HUES48 (cell line): ENCODE data around the gene REM2.
A peak's percentile ranks its signal among the peaks of the same experiment; 100 is the strongest.

Source experiments
- H3K27ac ChIP-seq: one replicate; pipeline ENCODE4 v1.7.0; 2013; ENCODE audit warnings: low read depth, low read length, inconsistent platforms
- H3K27me3 ChIP-seq: 2 replicates; pipeline ENCODE4 v1.6.1; 2013; ENCODE audit warnings: mild to moderate bottlenecking, low read length; ENCODE audit not compliant: control insufficient read depth, insufficient read depth
- H3K36me3 ChIP-seq: 2 replicates; pipeline ENCODE4 v1.6.1; 2013; ENCODE audit warnings: low read length; ENCODE audit not compliant: control insufficient read depth, insufficient read depth
- H3K4me1 ChIP-seq: 2 replicates; pipeline ENCODE4 v1.6.1; 2013; ENCODE audit warnings: mild to moderate bottlenecking, low read length; ENCODE audit not compliant: control insufficient read depth, insufficient read depth
- H3K4me3 ChIP-seq: 2 replicates; pipeline ENCODE4 v1.5.1; 2013; ENCODE audit warnings: mild to moderate bottlenecking, low read depth, low read length
- H3K9ac ChIP-seq: 2 replicates; pipeline ENCODE4 v1.6.1; 2013; ENCODE audit warnings: mild to moderate bottlenecking, low read depth, low read length, moderate library complexity
- H3K9me3 ChIP-seq: 2 replicates; pipeline ENCODE4 v1.6.1; 2013; ENCODE audit warnings: low read length; ENCODE audit not compliant: control insufficient read depth, insufficient read depth

Gene REM2

GRCh38 chr14:22865424-22866405 lies 17.3 kb upstream of the REM2 start:
- H3K4me1 ChIP-seq = peaks cover 4% of the 10 kb centered on the region
- no peak overlapping the region for H3K9ac ChIP-seq
- H3K36me3 ChIP-seq = no peaks in the 10 kb centered on the region
- no peak overlapping the region for H3K27ac ChIP-seq
- H3K4me3 ChIP-seq = no peak overlapping the region
- no peaks in the 10 kb centered on the region for H3K27me3 ChIP-seq
- no peaks in the 10 kb centered on the region for H3K9me3 ChIP-seq

GRCh38 chr14:22866874-22867273 lies 16.1 kb upstream of the REM2 start:
- H3K9me3 ChIP-seq = no peaks in the 10 kb centered on the region
- H3K27me3 ChIP-seq = no peaks in the 10 kb centered on the region
- no peak overlapping the region for H3K9ac ChIP-seq
- peaks cover 8% of the 10 kb centered on the region for H3K4me1 ChIP-seq
- H3K27ac ChIP-seq = no peak overlapping the region
- no peaks in the 10 kb centered on the region for H3K36me3 ChIP-seq
- H3K4me3 ChIP-seq = no peak overlapping the region

GRCh38 chr14:22870811-22871223 lies 12.2 kb upstream of the REM2 start:
- peak overlapping the region; percentile 92 for H3K27ac ChIP-seq
- no peaks in the 10 kb centered on the region for H3K27me3 ChIP-seq
- H3K4me3 ChIP-seq = peak overlapping the region; percentile 69

GRCh38 chr14:22871224-22872032 lies 11.6 kb upstream of the REM2 start, which contains the start of gene LRP10:
Gene LRP10 (plus strand): TSS chr14:22871740. CDS start chr14:22872304, 564 bp downstream.
- Histone ChIP-seq H3K36me3 (peaks cover 11% of the 10 kb centered on the region), H3K9me3 (no peaks in the 10 kb centered on the region), H3K27me3 (no peaks in the 10 kb centered on the region), H3K27ac (peak within 1 kb of the TSS; percentile 92), H3K4me1 (peaks cover 11% of the 10 kb centered on the region), H3K4me3 (peak within 1 kb of the TSS; percentile 69), H3K9ac (no peak within 1 kb of the TSS; the same call in 1 of the 2 replicates)

More at GRCh38 chr14:22870811-22871223, 12.2 kb upstream of the REM2 start:
- no peak overlapping the region for H3K9ac ChIP-seq
- H3K4me1 ChIP-seq = peaks cover 11% of the 10 kb centered on the region
- no peaks in the 10 kb centered on the region for H3K9me3 ChIP-seq
- peaks cover 7% of the 10 kb centered on the region; the same call in 1 of the 2 replicates for H3K36me3 ChIP-seq

GRCh38 chr14:22872033-22872832 lies 10.8 kb upstream of the REM2 start:
- Histone ChIP-seq H3K4me1 (peaks cover 11% of the 10 kb centered on the region), H3K27me3 (no peaks in the 10 kb centered on the region), H3K4me3 (peak overlapping the region; percentile 69), H3K9ac (no peak overlapping the region), H3K9me3 (no peaks in the 10 kb centered on the region), H3K36me3 (peaks cover 13% of the 10 kb centered on the region), H3K27ac (peak overlapping the region; percentile 92)

GRCh38 chr14:22872833-22873520 lies 10.0 kb upstream of the REM2 start:
- Histone ChIP-seq H3K9me3 (no peaks in the 10 kb centered on the region), H3K27me3 (no peaks in the 10 kb centered on the region), H3K4me1 (peaks cover 11% of the 10 kb centered on the region), H3K4me3 (peak overlapping the region; percentile 69; the same call in 1 of the 2 replicates), H3K9ac (no peak overlapping the region), H3K27ac (no peak overlapping the region), H3K36me3 (peaks cover 13% of the 10 kb centered on the region)

- Histone ChIP-seq H3K4me1 (peaks cover 11% of the 10 kb centered on the region), H3K27ac (no peak overlapping the region), H3K9me3 (no peaks in the 10 kb centered on the region), H3K4me3 (no peak overlapping the region), H3K9ac (no peak overlapping the region), H3K36me3 (peaks cover 13% of the 10 kb centered on the region), H3K27me3 (no peaks in the 10 kb centered on the region)
Measured at GRCh38 chr14:22875003-22875747, 7.8 kb upstream of the REM2 start.

- Histone ChIP-seq H3K9me3 (no peaks in the 10 kb centered on the region), H3K27ac (no peak overlapping the region), H3K27me3 (no peaks in the 10 kb centered on the region), H3K4me1 (peaks cover 6% of the 10 kb centered on the region), H3K9ac (no peak overlapping the region), H3K36me3 (peaks cover 13% of the 10 kb centered on the region), H3K4me3 (no peak overlapping the region)
Measured at GRCh38 chr14:22875748-22876319, 7.2 kb upstream of the REM2 start.

GRCh38 chr14:22877000-22877501 lies 6.0 kb upstream of the REM2 start:
- H3K36me3 ChIP-seq = peaks cover 13% of the 10 kb centered on the region
- no peaks in the 10 kb centered on the region for H3K9me3 ChIP-seq
- H3K4me3 ChIP-seq = no peak overlapping the region
- no peak overlapping the region for H3K9ac ChIP-seq
- peaks cover 3% of the 10 kb centered on the region; the same call in 1 of the 2 replicates for H3K27me3 ChIP-seq
- H3K27ac ChIP-seq = no peak overlapping the region
- peaks cover 4% of the 10 kb centered on the region for H3K4me1 ChIP-seq
